H9 (cell line): ENCODE data around the gene OAS2. TPM values are rescaled to one million over a fixed set of nuclear protein-coding genes. Genes with fewer than 3 reads are reported as not detected.

Experiments
- DNase-seq: peaks from one replicate; pipeline ENCODE4 v3.0.0-alpha.2; 2017
- H2AFZ ChIP-seq: one replicate; pipeline ENCODE4 v1.6.1; 2013; ENCODE audit warnings: mild to moderate bottlenecking, low read length, control low read depth, moderate library complexity
- H2AK5ac ChIP-seq: 2 replicates; pipeline ENCODE4 v1.6.1; 2013; ENCODE audit warnings: low read length, control low read depth, mixed read lengths; ENCODE audit not compliant: insufficient read length
- H2BK120ac ChIP-seq: one replicate; pipeline ENCODE4 v1.6.1; 2013; ENCODE audit warnings: low read depth, mild to moderate bottlenecking, low read length, control low read depth, inconsistent platforms; ENCODE audit not compliant: poor library complexity, severe bottlenecking
- H2BK12ac ChIP-seq: 2 replicates; pipeline ENCODE4 v1.6.1; 2013; ENCODE audit warnings: low read length, control low read depth, mixed read lengths, low read depth; ENCODE audit not compliant: insufficient read length
- H2BK15ac ChIP-seq: 2 replicates; pipeline ENCODE4 v1.6.1; 2013; ENCODE audit warnings: low read depth, low read length, control low read depth
- H2BK20ac ChIP-seq: one replicate; pipeline ENCODE4 v1.6.1; 2013; ENCODE audit warnings: low read depth, mild to moderate bottlenecking, low read length, control low read depth, inconsistent platforms; ENCODE audit not compliant: poor library complexity, severe bottlenecking
- H2BK5ac ChIP-seq: 2 replicates; pipeline ENCODE4 v1.6.1; 2013; ENCODE audit warnings: low read length, control low read depth, mixed read lengths; ENCODE audit not compliant: insufficient read length
- H3K14ac ChIP-seq: 2 replicates; pipeline ENCODE4 v1.6.1; 2013; ENCODE audit warnings: low read length, control low read depth; ENCODE audit not compliant: insufficient read depth
- H3K18ac ChIP-seq: 2 replicates; pipeline ENCODE4 v1.6.1; 2013; ENCODE audit warnings: low read depth, mild to moderate bottlenecking, mixed read lengths, low read length, control low read depth; ENCODE audit not compliant: insufficient read length
- H3K23ac ChIP-seq: 2 replicates; pipeline ENCODE4 v1.6.1; 2013; ENCODE audit warnings: low read length, control low read depth, mixed read lengths, low read depth; ENCODE audit not compliant: insufficient read length
- H3K23me2 ChIP-seq: 2 replicates; pipeline ENCODE4 v1.6.1; 2013; ENCODE audit warnings: low read depth, mild to moderate bottlenecking, mixed read lengths, low read length, control low read depth; ENCODE audit not compliant: insufficient read length, poor library complexity, severe bottlenecking
- H3K27ac ChIP-seq: 2 replicates; pipeline ENCODE4 v1.5.1; 2013; ENCODE audit warnings: low read length, control low read depth, mixed read lengths, low read depth; ENCODE audit not compliant: insufficient read length
- H3K27me3 ChIP-seq: 2 replicates; pipeline ENCODE4 v1.6.1; 2013; ENCODE audit warnings: low read length, control low read depth, inconsistent platforms; ENCODE audit not compliant: insufficient read depth
- H3K4ac ChIP-seq: 2 replicates; pipeline ENCODE4 v1.6.1; 2013; ENCODE audit warnings: low read depth, mild to moderate bottlenecking, control low read depth, inconsistent platforms, low read length, moderate library complexity
- H3K4me1 ChIP-seq: 2 replicates; pipeline ENCODE4 v1.6.1; 2013; ENCODE audit warnings: low read length, control low read depth, inconsistent platforms; ENCODE audit not compliant: insufficient read depth
- H3K4me2 ChIP-seq: 2 replicates; pipeline ENCODE4 v1.6.1; 2013; ENCODE audit warnings: low read length, control low read depth, mixed read lengths; ENCODE audit not compliant: insufficient read length, insufficient read depth
- H3K56ac ChIP-seq: 2 replicates; pipeline ENCODE4 v1.6.1; 2013; ENCODE audit warnings: low read depth, mild to moderate bottlenecking, mixed read lengths, low read length, control low read depth; ENCODE audit not compliant: insufficient read length
- H3K79me1 ChIP-seq: 2 replicates; pipeline ENCODE4 v1.6.1; 2013; ENCODE audit warnings: low read depth, mild to moderate bottlenecking, moderate library complexity, low read length, control low read depth, inconsistent platforms; ENCODE audit not compliant: insufficient read depth, poor library complexity, severe bottlenecking
- H3K79me2 ChIP-seq: 2 replicates; pipeline ENCODE4 v1.6.1; 2013; ENCODE audit warnings: low read length, control low read depth, inconsistent platforms; ENCODE audit not compliant: insufficient read depth
- H3K9ac ChIP-seq: 2 replicates; pipeline ENCODE4 v1.6.1; 2013; ENCODE audit warnings: low read length, control low read depth, mixed read lengths; ENCODE audit not compliant: insufficient read length; ENCODE audit errors: extremely low read depth
- H3K9me3 ChIP-seq: one replicate; pipeline ENCODE4 v1.6.1; 2013; ENCODE audit warnings: low read depth, low read length, inconsistent platforms; ENCODE audit not compliant: control insufficient read depth
- H3T11ph ChIP-seq: one replicate; pipeline ENCODE4 v1.6.1; 2013; ENCODE audit warnings: mild to moderate bottlenecking, low read length, control low read depth, inconsistent platforms
- H4K20me1 ChIP-seq: one replicate; pipeline ENCODE4 v1.6.1; 2013; ENCODE audit not compliant: control insufficient read depth, insufficient read length, insufficient read depth
- H4K5ac ChIP-seq: 2 replicates; pipeline ENCODE4 v1.6.1; 2013; ENCODE audit warnings: low read depth, mild to moderate bottlenecking, mixed read lengths, low read length, control low read depth; ENCODE audit not compliant: insufficient read length
- H4K8ac ChIP-seq: replicated peaks from 2 replicates; pipeline ENCODE4 v1.6.1; 2013; ENCODE audit warnings: low read length, control low read depth, mixed read lengths, low read depth; ENCODE audit not compliant: insufficient read length
- H4K91ac ChIP-seq: 2 replicates; pipeline ENCODE4 v1.6.1; 2013; ENCODE audit warnings: low read depth, mild to moderate bottlenecking, moderate library complexity, mixed read lengths, low read length, control low read depth; ENCODE audit not compliant: insufficient read length
- H3K27ac Mint-ChIP-seq, 3 experiments: 2 replicates in 2 of 3; 3 replicates in 1 of 3; pipeline ENCODE4 v1.8.0; 2020 to 2021; ENCODE audit warnings: mixed read lengths in 3 of 3, mild to moderate bottlenecking in 1 of 3, moderate library complexity in 1 of 3
- H3K27me3 Mint-ChIP-seq: 2 replicates; pipeline ENCODE4 v1.8.0; 2021; ENCODE audit warnings: low read depth, mild to moderate bottlenecking, moderate library complexity, mixed read lengths
- H3K36me3 Mint-ChIP-seq, 3 experiments: 2 replicates in 2 of 3; 3 replicates in 1 of 3; pipeline ENCODE4 v1.8.0; 2020 to 2021; ENCODE audit warnings: low read depth in 3 of 3, mixed read lengths in 3 of 3; ENCODE audit not compliant: insufficient read depth in 1 of 3
- H3K4me1 Mint-ChIP-seq, 2 experiments: 2 replicates each; pipeline ENCODE4 v1.8.0; 2020; ENCODE audit warnings: mixed read lengths in 2 of 2
- H3K4me3 Mint-ChIP-seq, 2 experiments: 2 replicates in 1 of 2; 3 replicates in 1 of 2; pipeline ENCODE4 v1.8.0; 2020 to 2021; ENCODE audit warnings: mild to moderate bottlenecking in 2 of 2, mixed read lengths in 2 of 2, moderate library complexity in 1 of 2
- H3K9me3 Mint-ChIP-seq, 2 experiments: 2 replicates in 1 of 2; 3 replicates in 1 of 2; pipeline ENCODE4 v1.8.0; 2020; ENCODE audit warnings: mild to moderate bottlenecking in 2 of 2, mixed read lengths in 2 of 2, moderate library complexity in 1 of 2
- WGBS: extraction: QIAGEN DNeasy Blood & Tissue Kit; methylation state at CpG from one replicate; pipeline ENCODE4 v1.1.7; 2013; ENCODE audit warnings: missing lambda C conversion rate, low lambda C conversion rate, mixed read lengths; ENCODE audit not compliant: insufficient read length; ENCODE audit errors: extremely low coverage; 5-methylcytosine and 5-hydroxymethylcytosine counted together
- total RNA-seq: library from RNA; stranded (reverse); gene quantifications from 2 replicates; pipeline ENCODE4 v1.2.1, GENCODE V29; 2021
- TF ChIP-seq, protein P1 (sequence below): fragments of 200-600 bp; sonication (generic); conservative IDR thresholded peaks from 3 replicates; pipeline ENCODE4 v1.8.0; 2021; ENCODE audit warnings: antibody characterized with exemption, mild to moderate bottlenecking

OAS2 gene
- total RNA-seq, 1 experiment from 2014 or later, result not detected

DNA sequence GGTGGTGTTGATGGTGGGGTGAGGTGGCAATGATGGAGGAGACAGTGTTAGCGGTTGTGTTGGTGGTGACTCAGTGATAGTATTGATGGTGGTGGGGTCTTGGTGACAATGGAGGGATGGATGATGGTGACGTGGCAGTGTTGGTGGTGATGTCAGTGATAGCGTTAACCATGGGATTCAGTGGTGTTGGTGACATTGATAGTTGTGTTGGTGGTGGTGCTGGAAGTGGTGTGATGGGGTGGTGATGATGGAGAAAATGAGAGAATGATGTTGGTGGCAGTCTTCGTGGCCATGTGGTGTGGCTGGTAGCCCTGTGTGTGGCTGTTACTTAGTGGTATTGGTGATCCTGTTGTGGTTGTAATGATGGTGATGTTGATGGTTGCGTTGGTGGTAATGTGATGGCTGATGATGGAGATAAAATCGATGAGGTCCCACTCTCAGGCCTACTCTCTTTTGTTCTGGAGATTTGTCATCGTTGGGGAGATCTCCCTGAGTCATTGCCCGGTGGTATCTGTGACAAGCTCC, 80.8 kb downstream of the OAS2 start:
- Histone ChIP-seq H2BK20ac (no peak overlapping the region), H3K27me3 (peaks cover 10% of the 10 kb centered on the region), H4K91ac (no peak overlapping the region), H3K23ac (no peak overlapping the region), H3K14ac (no peak overlapping the region), H2AFZ (no peak overlapping the region), H2BK12ac (no peak overlapping the region), H3K18ac (no peak overlapping the region), H3T11ph (no peak overlapping the region), H3K9ac (no peak overlapping the region), H4K8ac (no peak overlapping the region), H2BK120ac (no peak overlapping the region), H3K4me1 (no peaks in the 10 kb centered on the region), H3K4me2 (no peak overlapping the region), H2AK5ac (no peak overlapping the region), H4K5ac (no peak overlapping the region), H2BK5ac (no peak overlapping the region), H2BK15ac (no peak overlapping the region), H4K20me1 (no peaks in the 10 kb centered on the region), H3K9me3 (no peaks in the 10 kb centered on the region), H3K56ac (no peak overlapping the region), H3K23me2 (no peaks in the 10 kb centered on the region), H3K79me1 (no peaks in the 10 kb centered on the region), H3K4ac (no peak overlapping the region), H3K79me2 (no peaks in the 10 kb centered on the region), H3K27ac (no peak overlapping the region)
- TF ChIP-seq, protein P1, sequence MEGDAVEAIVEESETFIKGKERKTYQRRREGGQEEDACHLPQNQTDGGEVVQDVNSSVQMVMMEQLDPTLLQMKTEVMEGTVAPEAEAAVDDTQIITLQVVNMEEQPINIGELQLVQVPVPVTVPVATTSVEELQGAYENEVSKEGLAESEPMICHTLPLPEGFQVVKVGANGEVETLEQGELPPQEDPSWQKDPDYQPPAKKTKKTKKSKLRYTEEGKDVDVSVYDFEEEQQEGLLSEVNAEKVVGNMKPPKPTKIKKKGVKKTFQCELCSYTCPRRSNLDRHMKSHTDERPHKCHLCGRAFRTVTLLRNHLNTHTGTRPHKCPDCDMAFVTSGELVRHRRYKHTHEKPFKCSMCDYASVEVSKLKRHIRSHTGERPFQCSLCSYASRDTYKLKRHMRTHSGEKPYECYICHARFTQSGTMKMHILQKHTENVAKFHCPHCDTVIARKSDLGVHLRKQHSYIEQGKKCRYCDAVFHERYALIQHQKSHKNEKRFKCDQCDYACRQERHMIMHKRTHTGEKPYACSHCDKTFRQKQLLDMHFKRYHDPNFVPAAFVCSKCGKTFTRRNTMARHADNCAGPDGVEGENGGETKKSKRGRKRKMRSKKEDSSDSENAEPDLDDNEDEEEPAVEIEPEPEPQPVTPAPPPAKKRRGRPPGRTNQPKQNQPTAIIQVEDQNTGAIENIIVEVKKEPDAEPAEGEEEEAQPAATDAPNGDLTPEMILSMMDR, result no peak
- no peak overlapping the region for H3K4me3 Mint-ChIP-seq
- H3K36me3 Mint-ChIP-seq, result no peaks in the 10 kb centered on the region; a peak in 1 of 7 replicates
- DNase-seq, result no peak
- no CpG with 5 or more reads among the region's 8 CpGs for WGBS
- H3K27ac Mint-ChIP-seq, result no peak overlapping the region
- peaks cover 6 to 18% of the 10 kb centered on the region in 2 experiments for H3K4me1 Mint-ChIP-seq
- peaks cover 36% of the 10 kb centered on the region for H3K27me3 Mint-ChIP-seq
- no peaks in the 10 kb centered on the region for H3K9me3 Mint-ChIP-seq
